Osteocyte (in vitro differentiated cells): ENCODE measurements around the gene THSD4. TPM values are rescaled to one million over a fixed set of nuclear protein-coding genes. Genes with fewer than 3 reads are reported as not detected.
A peak's percentile ranks its signal among the peaks of the same experiment; 100 is the strongest.

Source experiments
- DNase-seq: peaks from one replicate; pipeline ENCODE4 v3.0.0; 2021; ENCODE audit warnings: mixed read lengths; ENCODE audit not compliant: unreplicated experiment; ENCODE audit errors: extremely low spot score
- H3K27ac Mint-ChIP-seq: one replicate; pipeline ENCODE4 v1.8.0; 2021; ENCODE audit warnings: mild to moderate bottlenecking, mixed read lengths; ENCODE audit not compliant: unreplicated experiment
- H3K27me3 Mint-ChIP-seq: one replicate; pipeline ENCODE4 v1.8.0; 2021; ENCODE audit warnings: mixed read lengths; ENCODE audit not compliant: unreplicated experiment
- H3K36me3 Mint-ChIP-seq: one replicate; pipeline ENCODE4 v1.8.0; 2021; ENCODE audit warnings: mixed read lengths; ENCODE audit not compliant: unreplicated experiment
- H3K4me1 Mint-ChIP-seq: one replicate; pipeline ENCODE4 v1.8.0; 2021; ENCODE audit warnings: mixed read lengths; ENCODE audit not compliant: unreplicated experiment
- H3K4me3 Mint-ChIP-seq: one replicate; pipeline ENCODE4 v1.8.0; 2021; ENCODE audit warnings: mild to moderate bottlenecking, moderate library complexity, mixed read lengths; ENCODE audit not compliant: unreplicated experiment
- H3K9me3 Mint-ChIP-seq: one replicate; pipeline ENCODE4 v1.8.0; 2021; ENCODE audit warnings: mixed read lengths; ENCODE audit not compliant: unreplicated experiment
- CTCF ChIP-seq: fragments of 200-600 bp; sonication (generic); IDR thresholded peaks from 2 replicates; pipeline ENCODE4 v1.5.0; 2021; ENCODE audit warnings: antibody characterized with exemption, mild to moderate bottlenecking, moderate library complexity
- total RNA-seq: library from RNA; stranded (reverse); gene quantifications from 2 replicates; pipeline ENCODE4 v1.2.1, GENCODE V29; 2021

Gene THSD4
- total RNA-seq, 1 donor from 2014 or later = 5.7 TPM

- peak overlapping the region; percentile 44 for H3K27ac Mint-ChIP-seq
- peaks cover 29% of the 10 kb centered on the region for H3K4me1 Mint-ChIP-seq
These were observed 137.4 kb downstream of the THSD4 start for GRCh38 chr15:71252740-71253047.

GRCh38 chr15:71254491-71254890 is 139.2 kb downstream of the THSD4 start:
- Mint-ChIP-seq H3K9me3 (no peaks in the 10 kb centered on the region), H3K27ac (no peak overlapping the region), H3K4me3 (no peak overlapping the region), H3K36me3 (no peaks in the 10 kb centered on the region), H3K27me3 (no peaks in the 10 kb centered on the region), H3K4me1 (peaks cover 29% of the 10 kb centered on the region)
- TF ChIP-seq CTCF = no peak
- no peak for DNase-seq

More at GRCh38 chr15:71252740-71253047, 137.4 kb downstream of the THSD4 start:
- TF ChIP-seq CTCF = no peak
- Mint-ChIP-seq H3K4me3 (no peak overlapping the region), H3K27me3 (no peaks in the 10 kb centered on the region), H3K9me3 (no peaks in the 10 kb centered on the region), H3K36me3 (no peaks in the 10 kb centered on the region)
- no peak for DNase-seq

GRCh38 chr15:71256934-71257664 is 141.8 kb downstream of the THSD4 start:
- H3K9me3 Mint-ChIP-seq = no peaks in the 10 kb centered on the region
- no peaks in the 10 kb centered on the region for H3K36me3 Mint-ChIP-seq
- H3K4me3 Mint-ChIP-seq = no peak overlapping the region
- H3K27me3 Mint-ChIP-seq = no peaks in the 10 kb centered on the region
- peaks cover 10% of the 10 kb centered on the region for H3K4me1 Mint-ChIP-seq
- TF ChIP-seq CTCF = no peak
- no peak for DNase-seq
- H3K27ac Mint-ChIP-seq = no peak overlapping the region

- no peak for DNase-seq
- H3K9me3 Mint-ChIP-seq = no peaks in the 10 kb centered on the region
- H3K27ac Mint-ChIP-seq = no peak overlapping the region
- peaks cover 6% of the 10 kb centered on the region for H3K4me1 Mint-ChIP-seq
- H3K36me3 Mint-ChIP-seq = no peaks in the 10 kb centered on the region
- H3K4me3 Mint-ChIP-seq = no peak overlapping the region
- no peak for TF ChIP-seq CTCF
- no peaks in the 10 kb centered on the region for H3K27me3 Mint-ChIP-seq
These were observed 144.6 kb downstream of the THSD4 start for GRCh38 chr15:71259866-71260265.

GRCh38 chr15:71261418-71261817 is 146.1 kb downstream of the THSD4 start:
- Mint-ChIP-seq H3K9me3 (no peaks in the 10 kb centered on the region), H3K4me1 (peaks cover 6% of the 10 kb centered on the region), H3K27ac (no peak overlapping the region), H3K4me3 (no peak overlapping the region), H3K36me3 (no peaks in the 10 kb centered on the region), H3K27me3 (no peaks in the 10 kb centered on the region)
- TF ChIP-seq CTCF = no peak
- DNase-seq = no peak
